ENCODE measurements around the gene NR1H2. TPM values are rescaled to one million over a fixed set of nuclear protein-coding genes. Genes with fewer than 3 reads are reported as not detected.
A peak's percentile ranks its signal among the peaks of the same experiment; 100 is the strongest.

NR1H2 gene
- total and polyA plus RNA-seq, 10 of the 15 experiments (the other 5 are each of a cell fraction or from before 2014, with no cell fraction given), result 0.05 to 54.2 (median 35.1) TPM

GRCh38 chr19:50416034-50416977, 40.0 kb downstream of the NR1H2 start:
- H3K4me1 ChIP-seq (ENCODE audit: control insufficient read depth, insufficient read depth, low read length), result peaks cover 35% of the 10 kb centered on the region
- H3K9ac ChIP-seq (ENCODE audit: control insufficient read depth, insufficient read depth, low read length), result no peak overlapping the region
- H2AFZ ChIP-seq (ENCODE audit: control insufficient read depth, low read depth, low read length), result peak overlapping the region; percentile 4; the same call in 1 of the 2 replicates
- no peak for DNase-seq (ENCODE audit: low read depth, low spot score)
- no peaks in the 10 kb centered on the region for H3K27me3 ChIP-seq (replicated peaks in 1 of 2; ENCODE audit: control insufficient read depth in 2 of 2, insufficient read depth in 2 of 2, low read length in 1 of 2)
- H3K4me2 ChIP-seq (ENCODE audit: control insufficient read depth, insufficient read depth), result peak overlapping the region; percentile 73
- ATAC-seq, result no peak
- CTCF ChIA-PET, result interaction anchor here (0.7 to 4.2 kb wide), 12 partner anchors 10 to 69 kb away, joined by 3 to 30 read pairs (median 7); partner anchors contain the start of genes NAPSA and NR1H2
- H3K36me3 ChIP-seq (ENCODE audit: control insufficient read depth in 2 of 2, insufficient read depth in 2 of 2, low read length in 1 of 2), result peaks cover 0 to 5% of the 10 kb centered on the region in 2 experiments; a peak in 2 of 4 replicates
- peaks cover 27% of the 10 kb centered on the region for H3K79me2 ChIP-seq (ENCODE audit: control insufficient read depth, insufficient read depth, low read length)
- POLR2A ChIA-PET, result interaction anchor here (0.5 to 4.8 kb wide), 11 partner anchors 13 to 1491 kb away, joined by 3 to 26 read pairs (median 6); partner anchors contain the start of gene POLD1
- no peak for FAIRE-seq
- no TSS peak for BruUV-seq (replicated peaks)
- in situ Hi-C loops (cut with MboI) (no loop called here), intact Hi-C loops (cut with micrococcal nuclease; ENCODE audit: unreplicated experiment) (no loop called here)
- whole genome bisulfite sequencing (ENCODE audit: insufficient coverage, insufficient replicate concordance, low lambda C conversion rate, missing lambda C conversion rate), result 49% methylated on average over 24 of the region's 35 CpGs
- RAD21 ChIA-PET (ENCODE audit: unreplicated experiment), result interaction anchor here (0.8 to 1.9 kb wide), 13 partner anchors 12 to 87 kb away, joined by 3 to 18 read pairs (median 3); partner anchors contain the start of gene KCNC3
- H3K4me3 ChIP-seq, result no peak overlapping the region
- SMC1A ChIA-PET (ENCODE audit: uncharacterized antibody, unreplicated experiment), result interaction anchor here (0.6 to 1.9 kb wide), 6 partner anchors 31 to 74 kb away, joined by 3 to 15 read pairs (median 4); no protein-coding TSS in a partner anchor
- H3K9me3 ChIP-seq (replicated peaks; ENCODE audit: control insufficient read depth, insufficient read depth, low read length), result no peaks in the 10 kb centered on the region
- no peaks in the 10 kb centered on the region for H4K20me1 ChIP-seq (ENCODE audit: control insufficient read depth, insufficient read depth)
- peak overlapping the region; percentile 95 for H3K27ac ChIP-seq (ENCODE audit: control insufficient read depth, insufficient read depth)
- TF ChIP-seq EED (IDR thresholded peaks at IDR 0.05; ENCODE audit: low read depth), result 0 out of 2 replicates have a peak, but pooled peaks have one; percentile 32
- TF ChIP-seq RCOR1 (conservative IDR thresholded peaks at IDR 0.05; ENCODE audit: low read depth, low read length), result no peak
- TF ChIP-seq, protein P1, sequence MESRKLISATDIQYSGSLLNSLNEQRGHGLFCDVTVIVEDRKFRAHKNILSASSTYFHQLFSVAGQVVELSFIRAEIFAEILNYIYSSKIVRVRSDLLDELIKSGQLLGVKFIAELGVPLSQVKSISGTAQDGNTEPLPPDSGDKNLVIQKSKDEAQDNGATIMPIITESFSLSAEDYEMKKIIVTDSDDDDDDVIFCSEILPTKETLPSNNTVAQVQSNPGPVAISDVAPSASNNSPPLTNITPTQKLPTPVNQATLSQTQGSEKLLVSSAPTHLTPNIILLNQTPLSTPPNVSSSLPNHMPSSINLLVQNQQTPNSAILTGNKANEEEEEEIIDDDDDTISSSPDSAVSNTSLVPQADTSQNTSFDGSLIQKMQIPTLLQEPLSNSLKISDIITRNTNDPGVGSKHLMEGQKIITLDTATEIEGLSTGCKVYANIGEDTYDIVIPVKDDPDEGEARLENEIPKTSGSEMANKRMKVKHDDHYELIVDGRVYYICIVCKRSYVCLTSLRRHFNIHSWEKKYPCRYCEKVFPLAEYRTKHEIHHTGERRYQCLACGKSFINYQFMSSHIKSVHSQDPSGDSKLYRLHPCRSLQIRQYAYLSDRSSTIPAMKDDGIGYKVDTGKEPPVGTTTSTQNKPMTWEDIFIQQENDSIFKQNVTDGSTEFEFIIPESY (IDR thresholded peaks at IDR 0.05), result peak; percentile 45; the same call in 1 of the 2 replicates
- TF ChIP-seq RELB (IDR thresholded peaks at IDR 0.05; ENCODE audit: low read depth), result peak; percentile 23; the same call in 1 of the 2 replicates
- TF ChIP-seq, protein P2, sequence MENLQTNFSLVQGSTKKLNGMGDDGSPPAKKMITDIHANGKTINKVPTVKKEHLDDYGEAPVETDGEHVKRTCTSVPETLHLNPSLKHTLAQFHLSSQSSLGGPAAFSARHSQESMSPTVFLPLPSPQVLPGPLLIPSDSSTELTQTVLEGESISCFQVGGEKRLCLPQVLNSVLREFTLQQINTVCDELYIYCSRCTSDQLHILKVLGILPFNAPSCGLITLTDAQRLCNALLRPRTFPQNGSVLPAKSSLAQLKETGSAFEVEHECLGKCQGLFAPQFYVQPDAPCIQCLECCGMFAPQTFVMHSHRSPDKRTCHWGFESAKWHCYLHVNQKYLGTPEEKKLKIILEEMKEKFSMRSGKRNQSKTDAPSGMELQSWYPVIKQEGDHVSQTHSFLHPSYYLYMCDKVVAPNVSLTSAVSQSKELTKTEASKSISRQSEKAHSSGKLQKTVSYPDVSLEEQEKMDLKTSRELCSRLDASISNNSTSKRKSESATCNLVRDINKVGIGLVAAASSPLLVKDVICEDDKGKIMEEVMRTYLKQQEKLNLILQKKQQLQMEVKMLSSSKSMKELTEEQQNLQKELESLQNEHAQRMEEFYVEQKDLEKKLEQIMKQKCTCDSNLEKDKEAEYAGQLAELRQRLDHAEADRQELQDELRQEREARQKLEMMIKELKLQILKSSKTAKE (IDR thresholded peaks at IDR 0.05; ENCODE audit: low read depth, poor library complexity, severe bottlenecking), result no peak
- no peak for TF ChIP-seq ATF7 (IDR thresholded peaks at IDR 0.05; ENCODE audit: low read depth)
- no peak for TF ChIP-seq E2F4 (IDR thresholded peaks at IDR 0.05; ENCODE audit: low read depth, low read length)
- no peak for TF ChIP-seq RB1 (IDR thresholded peaks at IDR 0.05; ENCODE audit: borderline replicate concordance)
- TF ChIP-seq CREB1 (IDR thresholded peaks at IDR 0.05; ENCODE audit: low read depth), result no peak
- TF ChIP-seq SRF (IDR thresholded peaks at IDR 0.05; ENCODE audit: low read depth in 2 of 2, low read length in 2 of 2), result no peak
- TF ChIP-seq MEF2B (IDR thresholded peaks at IDR 0.05; ENCODE audit: partially characterized antibody, poor library complexity, severe bottlenecking), result no peak
- TF ChIP-seq ATF3 (IDR thresholded peaks at IDR 0.05; ENCODE audit: borderline replicate concordance, extremely low read depth, low read depth, low read length), result no peak
- no peak for TF ChIP-seq PAX5 (IDR thresholded peaks at IDR 0.05; ENCODE audit: borderline replicate concordance, low read depth, low read length)

Measured in GM12878 (cell line).